RWPE2 (cell line): ENCODE measurements around the gene PARN.
"Not testable (repeated sequence)": the region's sequence is repeated elsewhere in the genome, so short reads cannot be mapped to it uniquely, and the experiment has no call there.

Source experiments
- ATAC-seq: fragments of 200-7000 bp; cut with Tn5 transposase; 3 replicates; pipeline ENCODE4 v1.9.1; 2021; ENCODE audit warnings: low read depth
- DNase-seq: peaks from one replicate; pipeline ENCODE4 v3.0.0-alpha.2; 2020; ENCODE audit warnings: low spot score
- H3K27ac ChIP-seq: fragments of 450-650 bp; 2 replicates; pipeline ENCODE4 v1.5.1; 2017; ENCODE audit warnings: mild to moderate bottlenecking; ENCODE audit not compliant: poor library complexity, severe bottlenecking
- H3K27me3 ChIP-seq: fragments of 250-450 bp; sonication (Bioruptor Pico); 2 replicates; pipeline ENCODE4 v1.5.1; 2021; ENCODE audit warnings: mild to moderate bottlenecking, moderate library complexity; ENCODE audit not compliant: insufficient read depth, poor library complexity, severe bottlenecking
- H3K36me3 ChIP-seq: fragments of 250-450 bp; sonication (Bioruptor Pico); 2 replicates; pipeline ENCODE4 v1.5.1; 2020; ENCODE audit warnings: low read depth, mild to moderate bottlenecking, moderate library complexity
- H3K4me1 ChIP-seq: fragments of 250-450 bp; sonication (Bioruptor Pico); 2 replicates; pipeline ENCODE4 v1.5.1; 2021; ENCODE audit warnings: mild to moderate bottlenecking, moderate library complexity; ENCODE audit not compliant: insufficient read depth, poor library complexity, severe bottlenecking
- H3K4me3 ChIP-seq: fragments of 250-450 bp; sonication (Bioruptor Pico); 2 replicates; pipeline ENCODE4 v1.5.1; 2021; ENCODE audit warnings: mild to moderate bottlenecking, moderate library complexity; ENCODE audit not compliant: severe bottlenecking
- H3K9me3 ChIP-seq: fragments of 250-450 bp; sonication (Bioruptor Pico); 2 replicates; pipeline ENCODE4 v1.5.1; 2021; ENCODE audit warnings: mild to moderate bottlenecking, moderate library complexity; ENCODE audit not compliant: severe bottlenecking
- TF ChIP-seq, protein P1 (sequence below): fragments of 450-650 bp; IDR thresholded peaks from one replicate; pipeline ENCODE4 v1.5.1; 2017; ENCODE audit warnings: mild to moderate bottlenecking, moderate library complexity; ENCODE audit not compliant: poor library complexity, severe bottlenecking

PARN gene

GRCh38 chr16:14437426-14437825 is 192.6 kb downstream of the PARN start:
- DNase-seq = no peak
- H3K36me3 ChIP-seq = no peaks in the 10 kb centered on the region
- H3K27me3 ChIP-seq = no peaks in the 10 kb centered on the region
- H3K4me3 ChIP-seq = no peak overlapping the region
- no peak overlapping the region for H3K27ac ChIP-seq
- no peaks in the 10 kb centered on the region for H3K9me3 ChIP-seq
- TF ChIP-seq, protein P1, sequence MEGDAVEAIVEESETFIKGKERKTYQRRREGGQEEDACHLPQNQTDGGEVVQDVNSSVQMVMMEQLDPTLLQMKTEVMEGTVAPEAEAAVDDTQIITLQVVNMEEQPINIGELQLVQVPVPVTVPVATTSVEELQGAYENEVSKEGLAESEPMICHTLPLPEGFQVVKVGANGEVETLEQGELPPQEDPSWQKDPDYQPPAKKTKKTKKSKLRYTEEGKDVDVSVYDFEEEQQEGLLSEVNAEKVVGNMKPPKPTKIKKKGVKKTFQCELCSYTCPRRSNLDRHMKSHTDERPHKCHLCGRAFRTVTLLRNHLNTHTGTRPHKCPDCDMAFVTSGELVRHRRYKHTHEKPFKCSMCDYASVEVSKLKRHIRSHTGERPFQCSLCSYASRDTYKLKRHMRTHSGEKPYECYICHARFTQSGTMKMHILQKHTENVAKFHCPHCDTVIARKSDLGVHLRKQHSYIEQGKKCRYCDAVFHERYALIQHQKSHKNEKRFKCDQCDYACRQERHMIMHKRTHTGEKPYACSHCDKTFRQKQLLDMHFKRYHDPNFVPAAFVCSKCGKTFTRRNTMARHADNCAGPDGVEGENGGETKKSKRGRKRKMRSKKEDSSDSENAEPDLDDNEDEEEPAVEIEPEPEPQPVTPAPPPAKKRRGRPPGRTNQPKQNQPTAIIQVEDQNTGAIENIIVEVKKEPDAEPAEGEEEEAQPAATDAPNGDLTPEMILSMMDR = no peak
- no peaks in the 10 kb centered on the region for H3K4me1 ChIP-seq
- ATAC-seq = no peak

- ATAC-seq (no peak), DNase-seq (no peak)
- TF ChIP-seq, protein P1 = no peak
- no peaks in the 10 kb centered on the region for H3K27me3 ChIP-seq
- H3K27ac ChIP-seq = no peak overlapping the region
- no peaks in the 10 kb centered on the region for H3K9me3 ChIP-seq
- H3K4me3 ChIP-seq = no peak overlapping the region
- no peaks in the 10 kb centered on the region for H3K4me1 ChIP-seq
- no peaks in the 10 kb centered on the region for H3K36me3 ChIP-seq
Measured at GRCh38 chr16:14436401-14436955, 193.6 kb downstream of the PARN start.

DNA sequence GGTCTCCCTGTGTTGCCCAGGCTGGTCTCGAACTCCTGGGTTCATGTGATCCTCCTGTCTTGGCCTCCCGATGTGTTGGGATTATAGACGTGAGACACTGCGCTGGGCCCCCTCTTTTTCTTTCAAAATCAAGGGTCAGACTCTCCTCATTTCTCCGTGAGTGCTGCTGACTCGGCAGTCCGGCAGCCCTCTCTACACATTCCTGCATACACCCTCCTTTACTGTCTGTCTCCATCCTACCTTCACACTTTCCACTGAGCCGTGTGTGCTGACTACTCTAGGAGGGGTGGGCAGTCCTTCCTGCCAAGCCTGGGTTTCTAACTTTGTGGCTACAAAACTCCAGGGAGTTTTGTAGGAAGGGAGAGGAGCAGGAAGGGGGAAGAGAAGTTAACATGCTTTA is 195.2 kb downstream of the PARN start:
- DNase-seq = no peak
- Histone ChIP-seq H3K27me3 (no peaks in the 10 kb centered on the region), H3K9me3 (no peaks in the 10 kb centered on the region), H3K27ac (no peak overlapping the region), H3K4me1 (no peaks in the 10 kb centered on the region), H3K36me3 (no peaks in the 10 kb centered on the region), H3K4me3 (no peak overlapping the region)
- TF ChIP-seq, protein P1 = no peak
- ATAC-seq = no peak

GRCh38 chr16:14428971-14429637 is 201.0 kb downstream of the PARN start:
- not testable (repeated sequence) for H3K4me1 ChIP-seq, H3K9me3 ChIP-seq, DNase-seq, H3K36me3 ChIP-seq, ATAC-seq, H3K27ac ChIP-seq, H3K4me3 ChIP-seq, H3K27me3 ChIP-seq

DNA sequence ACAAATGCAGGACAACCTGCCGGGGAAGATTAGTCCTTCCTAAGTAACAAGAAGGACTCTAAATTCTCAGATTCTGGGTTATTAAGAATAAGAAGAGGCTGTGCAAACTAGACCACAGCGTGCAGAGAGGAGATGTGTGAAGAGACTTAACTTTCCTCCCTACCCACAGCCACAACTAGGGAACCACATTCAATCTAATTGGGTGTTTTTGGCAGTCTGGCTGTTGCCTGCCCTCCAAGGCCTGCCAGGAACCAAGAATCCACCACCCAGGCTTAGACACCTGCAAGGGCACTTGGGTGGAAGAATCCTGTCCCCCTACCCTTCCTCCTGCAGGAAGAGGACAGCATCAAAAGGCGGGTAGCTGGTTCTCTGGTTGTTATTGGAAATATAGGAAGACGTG is 202.0 kb downstream of the PARN start:
- Histone ChIP-seq H3K9me3 (no peaks in the 10 kb centered on the region), H3K4me3 (no peak overlapping the region), H3K27me3 (no peaks in the 10 kb centered on the region), H3K27ac (no peak overlapping the region), H3K4me1 (peaks cover 4% of the 10 kb centered on the region), H3K36me3 (no peaks in the 10 kb centered on the region)
- ATAC-seq = no peak
- TF ChIP-seq, protein P1 = no peak
- no peak for DNase-seq
